K562 (cell line): Measurements from ENCODE around the gene SLC5A3. TPM values are rescaled to one million over a fixed set of nuclear protein-coding genes. Genes with fewer than 3 reads are reported as not detected.

Source experiments
- ATAC-seq: fragments of 200-7000 bp; cut with Tn5 transposase; 3 replicates; pipeline ENCODE4 v1.9.1; 2020; ENCODE audit warnings: moderate library complexity
- BruUV-seq: library from RNA; stranded (reverse); fragments of 400-500 nt; replicated peaks from 2 replicates; lab custom pipeline; 2021; lab: Mats Ljungman, UMichigan
- CTCF ChIA-PET: fragments of 300-600 bp; formaldehyde crosslinking; extraction: SDS; loops from one replicate; lab custom pipeline; 2021; ENCODE audit warnings: low intra/inter-chr PET ratio; lab: Yijun Ruan, JAX
- POLR2A ChIA-PET: fragments of 300-600, 350-650 bp; sonication (Branson Sonifier 250); formaldehyde crosslinking; extraction: SDS; loops from one replicate; lab custom pipeline; 2021; ENCODE audit warnings: antibody characterized with exemption, inconsistent platforms; lab: Yijun Ruan, JAX
- DNase-seq, 4 experiments: peaks; one replicate each; pipeline versions ENCODE4 v3.0.0 to v3.0.0-alpha.2; 2011 to 2018; ENCODE audit warnings: low spot score in 3 of 4, mixed read lengths in 3 of 4; ENCODE audit errors: extremely low read depth in 1 of 4
- FAIRE-seq: peaks from 2 replicates; lab custom pipeline; 2011; peaks lifted over from hg19 to GRCh38; lab: Jason Lieb, UNC
- H2AFZ ChIP-seq: 2 replicates; pipeline ENCODE4 v1.6.0; 2011; ENCODE audit warnings: low read depth, low read length, control low read depth, inconsistent platforms
- H3K27ac ChIP-seq: fragments of 200-600 bp; 3 replicates; pipeline ENCODE4 v1.8.0; 2011; ENCODE audit warnings: low read depth, mild to moderate bottlenecking, control low read depth, inconsistent platforms, low read length, moderate library complexity, mixed read lengths; ENCODE audit errors: extremely low read depth
- H3K27me3 ChIP-seq, 2 experiments: fragments of 300-600 bp in 1 of 2; 2 replicates in 1 of 2; 3 replicates in 1 of 2; pipeline versions ENCODE4 v1.6.0 to v1.8.0; 2011; ENCODE audit warnings: inconsistent platforms in 2 of 2, low read length in 2 of 2, mild to moderate bottlenecking in 1 of 2, mixed read lengths in 1 of 2, moderate library complexity in 1 of 2; ENCODE audit not compliant: control insufficient read depth in 2 of 2, insufficient read depth in 2 of 2
- H3K36me3 ChIP-seq: fragments of 300-600 bp; 3 replicates; pipeline ENCODE4 v1.8.0; 2011; ENCODE audit warnings: mild to moderate bottlenecking, low read length, inconsistent platforms; ENCODE audit not compliant: control insufficient read depth, insufficient read depth
- H3K4me1 ChIP-seq, 2 experiments: fragments of 200-600 bp in 1 of 2; replicated peaks in 1 of 2; 2 replicates in 1 of 2; 3 replicates in 1 of 2; pipeline versions ENCODE4 v1.5.1 to v1.8.0; 2011; ENCODE audit warnings: inconsistent platforms in 2 of 2, low read length in 2 of 2, mild to moderate bottlenecking in 1 of 2, mixed read lengths in 1 of 2, moderate library complexity in 1 of 2; ENCODE audit not compliant: control insufficient read depth in 2 of 2, insufficient read depth in 2 of 2
- H3K4me2 ChIP-seq: 2 replicates; pipeline ENCODE4 v1.6.1; 2011; ENCODE audit warnings: low read length, control low read depth, inconsistent platforms, mixed read lengths; ENCODE audit not compliant: insufficient read depth
- H3K4me3 ChIP-seq: fragments of 200-600 bp; sonication (generic), shearing (Covaris generic); 2 replicates; pipeline ENCODE4 v1.5.1; 2016; ENCODE audit warnings: control low read depth, inconsistent platforms
- H3K79me2 ChIP-seq: fragments of 200-600 bp; 3 replicates; pipeline ENCODE4 v1.8.0; 2011; ENCODE audit warnings: low read length, inconsistent platforms; ENCODE audit not compliant: control insufficient read depth, insufficient read depth
- H3K9ac ChIP-seq, 2 experiments: 2 replicates each; pipeline versions ENCODE4 v1.6.0 to v1.6.1; 2011; ENCODE audit warnings: low read depth in 2 of 2, low read length in 2 of 2, control low read depth in 1 of 2, inconsistent platforms in 1 of 2, mild to moderate bottlenecking in 1 of 2, mixed read lengths in 1 of 2; ENCODE audit not compliant: insufficient read depth in 1 of 2
- H3K9me1 ChIP-seq: one replicate; pipeline ENCODE4 v1.6.0; 2011; ENCODE audit warnings: inconsistent platforms, mild to moderate bottlenecking, low read length, moderate library complexity; ENCODE audit not compliant: control insufficient read depth, insufficient read depth
- H3K9me3 ChIP-seq: replicated peaks from 2 replicates; pipeline ENCODE4 v1.5.1; 2011; ENCODE audit warnings: low read depth, low read length, inconsistent platforms; ENCODE audit not compliant: control insufficient read depth, insufficient read depth
- H4K20me1 ChIP-seq: replicated peaks from 2 replicates; pipeline ENCODE4 v1.6.1; 2011; ENCODE audit warnings: low read length, inconsistent platforms, mixed read lengths; ENCODE audit not compliant: control insufficient read depth, insufficient read depth
- FOXK2 ChIP-seq, 2 experiments: fragments of 450-650 bp; IDR thresholded peaks in 1 of 2; conservative IDR thresholded peaks in 1 of 2; 2 replicates each; pipeline ENCODE4 v1.6.1; 2016; ENCODE audit warnings: low read depth in 2 of 2, mild to moderate bottlenecking in 1 of 2
- NFIC ChIP-seq: fragments of 450-650 bp; IDR thresholded peaks from 2 replicates; pipeline ENCODE4 v1.6.1; 2017; ENCODE audit warnings: mild to moderate bottlenecking, inconsistent platforms
- WGBS: fragments of 100-300 bp; shearing (Covaris generic); methylation state at CpG from one replicate; pipeline ENCODE4 v1.1.6; 2016; ENCODE audit warnings: low coverage, mixed read lengths; ENCODE audit not compliant: insufficient coverage; ENCODE audit errors: missing lambda C conversion rate; 5-methylcytosine and 5-hydroxymethylcytosine counted together
- in situ Hi-C: fragments of 300-500 bp; cut with MboI; formaldehyde crosslinking; loops from 4 replicates; pipeline ENCODE4 v1.15.0; 2018; ENCODE audit warnings: inconsistent platforms, mixed read lengths
- intact Hi-C: fragments of 100-400 bp; cut with micrococcal nuclease; formaldehyde crosslinking; loops from 2 replicates; pipeline ENCODE4 v1.14.2; 2022
- polyA plus RNA-seq, 8 experiments: library from polyadenylated mRNA; depleted of rRNA in 4 of 8; stranded (reverse) in 5 of 8; unstranded in 3 of 8; fragments of >200 nt; fragmentation: Nextera tagmentation in 2 of 8; fragmentation: Illumina TruSeq in 1 of 8; extraction: Ambion mirVana in 2 of 8; extraction: Trizol in 1 of 8; gene quantifications; 2 replicates each; pipeline versions ENCODE4 v1.2.1 to v1.2.3, GENCODE V29; 2011 to 2014; ENCODE audit warnings: inconsistent platforms in 1 of 8, missing spikeins in 1 of 8
- total RNA-seq, 7 experiments: library from RNA; depleted of rRNA in 6 of 7; stranded (reverse); fragments of >200 nt in 6 of 7; fragmentation: Illumina TruSeq in 2 of 7; extraction: Trizol in 2 of 7; gene quantifications; 2 replicates each; pipeline versions ENCODE4 v1.2.1 to v1.2.3, GENCODE V29; 2011 to 2021; ENCODE audit warnings: low replicate concordance in 1 of 7

The SLC5A3 gene
- total and polyA plus RNA-seq, 9 of the 15 experiments (the other 6 are each of a cell fraction or from before 2014, with no cell fraction given): 2.9 to 20.6 (median 9.0) TPM

DNA sequence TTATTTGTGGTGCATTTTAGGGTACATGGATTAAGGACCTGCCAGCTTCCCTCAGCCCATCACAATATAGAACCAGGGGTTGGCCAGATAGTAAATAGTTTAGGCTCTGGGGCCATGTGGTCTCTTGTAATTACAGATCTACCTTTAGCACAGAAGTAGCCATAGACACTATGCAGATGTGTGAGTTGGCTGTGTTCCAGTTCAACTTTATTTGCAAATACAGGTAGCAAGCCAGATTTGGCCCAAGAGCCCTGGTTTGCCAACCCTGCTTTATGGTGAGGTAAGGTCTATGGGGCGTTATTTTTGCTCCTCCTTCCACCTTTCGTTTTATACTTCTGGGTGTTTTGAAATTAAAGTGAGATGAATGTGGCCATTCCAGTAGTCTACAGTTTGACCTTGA, 48.7 kb downstream of the SLC5A3 start:
- no peak for DNase-seq
- H3K4me1 ChIP-seq: no peaks in the 10 kb centered on the region

More for the DNA sequence above, 48.7 kb downstream of the SLC5A3 start:
- POLR2A ChIA-PET: interaction anchor here (0.9 kb wide), 1 partner anchor 22 kb away, joined by 4 read pairs; no protein-coding TSS in a partner anchor
- in situ Hi-C loops: no loop called here
- BruUV-seq: no TSS peak
- H3K27ac ChIP-seq: no peak overlapping the region
- H3K9me1 ChIP-seq: no peaks in the 10 kb centered on the region
- peaks cover 15% of the 10 kb centered on the region; the same call in 1 of the 3 replicates for H3K79me2 ChIP-seq
- FAIRE-seq (no peak), ATAC-seq (no peak)
- H2AFZ ChIP-seq: no peak overlapping the region
- H3K36me3 ChIP-seq: peaks cover 24% of the 10 kb centered on the region
- no peak overlapping the region for H3K4me3 ChIP-seq
- H3K9me3 ChIP-seq: no peaks in the 10 kb centered on the region
- CTCF ChIA-PET: no interaction called here
- peak; percentile 34 for TF ChIP-seq NFIC
- no peak for TF ChIP-seq FOXK2 (conservative IDR thresholded peaks at IDR 0.05 in 1 of 2, IDR thresholded peaks at IDR 0.05 in 1 of 2; ENCODE audit: low read depth in 2 of 2)
- no peaks in the 10 kb centered on the region for H3K27me3 ChIP-seq
- 85% methylated on average over 2 of the region's 2 CpGs for WGBS
- no peaks in the 10 kb centered on the region for H4K20me1 ChIP-seq
- H3K4me2 ChIP-seq: no peak overlapping the region
- H3K9ac ChIP-seq: no peak overlapping the region
- intact Hi-C loops: no loop called here

Other genes starting within 250 kb of the SLC5A3 start
- 331 and 367 TPM in 2 replicates for gene ATP5PO, start 157.8 kb upstream of the SLC5A3 start, total RNA-seq (2014; rRNA removed)
- 629 and 685 TPM in 2 replicates for gene ATP5PO, start 157.8 kb upstream of the SLC5A3 start, total RNA-seq (2014; rRNA removed; fragmentation: Illumina TruSeq; extraction: Trizol)
- gene ATP5PO, start 157.8 kb upstream of the SLC5A3 start, total RNA-seq (2015; rRNA removed; fragmentation: Illumina TruSeq; extraction: Trizol): 525 and 540 TPM in 2 replicates
- 509 and 580 TPM in 2 replicates for gene ATP5PO, start 157.8 kb upstream of the SLC5A3 start, total RNA-seq (2021)
- gene ATP5PO, start 157.8 kb upstream of the SLC5A3 start, polyA plus RNA-seq (2011; rRNA removed): 907 and 1,058 TPM in 2 replicates
- gene ATP5PO, start 157.8 kb upstream of the SLC5A3 start, polyA plus RNA-seq (2014; fragmentation: Illumina TruSeq; extraction: Trizol): 919 and 926 TPM in 2 replicates
- 1,000 to 10,000 TPM; 2,628 to 2,722 TPM for gene ATP5PO, start 157.8 kb upstream of the SLC5A3 start, polyA plus RNA-seq (2014; fragmentation: Nextera tagmentation; extraction: Ambion mirVana)
- 749 and 808 TPM in 2 replicates for gene ATP5PO, start 157.8 kb upstream of the SLC5A3 start, polyA plus RNA-seq (2014; rRNA removed)
- gene MRPS6, start within 50 bp of the SLC5A3 start, total RNA-seq (2014; rRNA removed): 24.6 and 27.7 TPM in 2 replicates
- 32.3 and 41.3 TPM in 2 replicates for gene MRPS6, start within 50 bp of the SLC5A3 start, total RNA-seq (2014; rRNA removed; fragmentation: Illumina TruSeq; extraction: Trizol)
- gene MRPS6, start within 50 bp of the SLC5A3 start, total RNA-seq (2015; rRNA removed; fragmentation: Illumina TruSeq; extraction: Trizol): 26.1 and 27.0 TPM in 2 replicates
- gene MRPS6, start within 50 bp of the SLC5A3 start, total RNA-seq (2021): 61.6 and 67.6 TPM in 2 replicates
- gene MRPS6, start within 50 bp of the SLC5A3 start, polyA plus RNA-seq (2011; rRNA removed): 37.8 and 39.8 TPM in 2 replicates
- gene MRPS6, start within 50 bp of the SLC5A3 start, polyA plus RNA-seq (2014; fragmentation: Illumina TruSeq; extraction: Trizol): 68.2 and 72.0 TPM in 2 replicates
- gene MRPS6, start within 50 bp of the SLC5A3 start, polyA plus RNA-seq (2014; fragmentation: Nextera tagmentation; extraction: Ambion mirVana): 10 to 100 TPM; 31.5 to 39.3 TPM
- 51.9 and 55.0 TPM in 2 replicates for gene MRPS6, start within 50 bp of the SLC5A3 start, polyA plus RNA-seq (2014; rRNA removed)